GM19035 (cell line): ENCODE data around the gene CRYZL1.

Experiments
- ATAC-seq: cut with Tn5 transposase; IDR thresholded peaks from one replicate; pipeline ENCODE4 v1.9.1; 2021; ENCODE audit not compliant: unreplicated experiment

CRYZL1 gene

GRCh38 chr21:33662046-33662445 is 20.5 kb upstream of the CRYZL1 start:
- no peak for ATAC-seq

GRCh38 chr21:33661146-33661545 is 19.6 kb upstream of the CRYZL1 start:
- no peak for ATAC-seq

- no peak for ATAC-seq
Measured at GRCh38 chr21:33660406-33660805, 18.9 kb upstream of the CRYZL1 start.

GRCh38 chr21:33659568-33659949 is 18.0 kb upstream of the CRYZL1 start:
- no peak for ATAC-seq

GRCh38 chr21:33658919-33659567 is 17.5 kb upstream of the CRYZL1 start:
- ATAC-seq = no peak

- no peak for ATAC-seq
Measured at GRCh38 chr21:33657124-33657820, 15.7 kb upstream of the CRYZL1 start.

- no peak for ATAC-seq
Measured at GRCh38 chr21:33655588-33656221, 14.2 kb upstream of the CRYZL1 start.

- ATAC-seq = no peak
Measured at GRCh38 chr21:33654412-33654811, 12.9 kb upstream of the CRYZL1 start.

- ATAC-seq = no peak
Measured at GRCh38 chr21:33651965-33652680, 10.6 kb upstream of the CRYZL1 start.

- ATAC-seq = no peak
Measured at GRCh38 chr21:33650929-33651509, 9.5 kb upstream of the CRYZL1 start.

- ATAC-seq = no peak
Measured at GRCh38 chr21:33650230-33650629, 8.7 kb upstream of the CRYZL1 start.

- no peak for ATAC-seq
Measured at GRCh38 chr21:33648555-33648954, 7.0 kb upstream of the CRYZL1 start.

GRCh38 chr21:33647587-33647986 is 6.0 kb upstream of the CRYZL1 start:
- no peak for ATAC-seq

GRCh38 chr21:33645730-33646129 is 4.2 kb upstream of the CRYZL1 start:
- ATAC-seq = no peak

GRCh38 chr21:33644383-33645074 is 3.0 kb upstream of the CRYZL1 start:
- no peak for ATAC-seq

- no peak for ATAC-seq
Measured at GRCh38 chr21:33643658-33644311, 2.2 kb upstream of the CRYZL1 start.

- no peak for ATAC-seq
Measured at GRCh38 chr21:33642896-33643657, 1.5 kb upstream of the CRYZL1 start.

GRCh38 chr21:33642027-33642895 is 720 bp upstream of the CRYZL1 start, which contains the start of gene ITSN1:
TSS of gene ITSN1 (plus strand) at chr21:33642501. CDS start at chr21:33718829, 76,328 bp downstream.
- ATAC-seq = peak; percentile 85
